Endothelial cell of hepatic sinusoid (primary cell): Measurements from ENCODE around the gene OSTN.

ENCODE experiments used
- in situ Hi-C: cut with HindIII; loops from 2 replicates; pipeline ENCODE4 v1.10.0; 2017; ENCODE audit warnings: low sequenced_read_pairs

The OSTN gene

DNA sequence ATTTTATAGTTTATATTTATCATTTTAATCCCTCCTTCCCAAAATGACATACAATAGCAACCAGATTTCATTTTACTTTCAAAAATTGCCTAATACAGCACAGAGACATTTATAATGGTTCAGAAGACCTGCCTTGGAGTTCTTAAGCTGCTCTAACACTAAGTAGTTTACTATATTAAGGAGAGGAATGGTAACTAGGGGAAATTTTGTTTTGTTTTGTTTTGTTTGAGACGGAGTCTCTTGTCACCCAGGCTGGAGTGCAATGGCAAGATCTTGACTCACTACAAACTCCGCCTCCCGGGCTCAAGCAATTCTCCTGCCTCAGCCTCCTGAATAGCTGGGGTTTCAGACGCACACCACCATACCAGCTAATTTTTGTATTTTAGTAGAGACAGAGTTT, 107.4 kb downstream of the OSTN start:
- in situ Hi-C loops: no loop called here

DNA sequence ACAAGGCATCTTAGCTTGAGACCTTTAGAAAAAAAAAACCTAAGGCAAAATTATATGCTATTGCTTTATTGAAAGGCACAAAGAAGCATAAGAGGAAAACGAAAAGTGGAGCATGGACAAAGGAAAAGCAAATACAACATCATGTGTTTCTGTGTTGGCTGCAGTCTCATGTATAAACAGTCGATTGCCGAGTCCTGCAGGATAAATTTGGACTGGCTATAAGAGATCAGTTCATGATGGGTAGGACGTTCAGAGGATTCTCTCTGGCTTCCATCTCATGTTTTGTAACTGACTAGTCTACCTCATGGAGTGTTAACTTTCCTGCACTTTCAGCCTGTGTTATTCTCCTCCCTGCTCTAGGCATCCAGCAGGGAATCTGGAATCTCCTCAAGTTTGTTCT, 108.3 kb downstream of the OSTN start:
- in situ Hi-C loops: no loop called here

DNA sequence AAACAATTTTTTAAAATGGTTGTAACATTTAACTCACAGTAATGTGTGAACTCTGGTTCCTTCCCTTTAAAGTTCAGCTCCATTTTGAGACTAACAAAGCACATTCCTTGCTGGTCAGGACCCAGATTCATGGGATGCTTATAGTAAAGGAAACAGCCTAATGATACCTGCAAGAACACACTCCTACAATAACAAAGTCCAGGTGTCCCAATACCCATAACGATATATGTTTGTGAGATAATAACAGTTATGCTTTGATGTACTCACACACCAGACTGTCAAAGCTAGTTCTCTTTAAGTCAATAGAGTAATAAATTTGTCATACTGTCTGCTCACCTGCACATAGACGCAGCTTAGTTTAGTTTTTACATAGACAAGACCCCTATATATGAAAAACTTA, 114.3 kb downstream of the OSTN start:
- in situ Hi-C loops: no loop called here

DNA sequence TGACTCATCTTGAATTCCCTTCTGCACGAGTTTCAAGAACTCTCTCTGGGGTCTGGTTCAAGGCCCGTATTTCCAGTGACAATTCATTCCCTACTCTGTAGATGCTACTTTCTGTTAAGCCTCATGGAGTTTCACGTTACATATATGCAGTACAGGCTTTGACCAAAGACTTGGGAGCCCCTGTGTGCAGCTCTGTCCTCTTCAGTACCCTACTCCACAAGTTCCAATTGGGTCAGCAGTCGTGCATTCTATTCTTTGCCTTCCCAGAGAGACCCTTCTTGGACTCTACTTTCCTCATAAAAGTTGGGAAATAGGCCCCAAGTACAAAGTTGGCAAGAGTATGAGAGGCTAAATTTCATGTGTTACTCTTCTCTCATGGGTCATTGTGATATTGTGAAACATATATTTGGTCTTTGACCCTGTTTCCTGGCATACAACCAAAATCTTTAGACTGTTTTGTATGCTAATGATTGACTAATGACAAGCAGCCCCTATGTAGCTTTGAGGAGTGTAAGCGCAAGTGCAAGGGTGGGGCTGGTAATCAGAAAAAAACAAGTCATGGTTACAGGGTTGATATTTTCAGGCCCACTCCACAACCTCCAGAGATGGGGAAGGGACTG, 115.2 kb downstream of the OSTN start:
- in situ Hi-C loops: no loop called here
